Measurements from ENCODE around the gene RPRML.

Gene RPRML

GRCh38 chr17:46929413-46929812, 49.6 kb downstream of the RPRML start:
- Histone ChIP-seq H3K36me3 (ENCODE audit: insufficient read depth, low read length) (peaks cover 52% of the 10 kb centered on the region), H3K9me3 (ENCODE audit: insufficient read depth, low read length, severe bottlenecking) (no peaks in the 10 kb centered on the region), H3K79me2 (ENCODE audit: insufficient read depth, low read length) (peaks cover 57% of the 10 kb centered on the region), H3K4me3 (ENCODE audit: low read depth in 1 of 2, low read length in 2 of 2) (no peak overlapping the region), H3K4me2 (ENCODE audit: insufficient read depth, low read length) (no peak overlapping the region), H3K9ac (ENCODE audit: low read depth, low read length) (no peak overlapping the region), H3K27ac (ENCODE audit: low read length) (no peak overlapping the region), H3K4me1 (ENCODE audit: insufficient read depth, low read length) (peaks cover 34% of the 10 kb centered on the region), H4K20me1 (ENCODE audit: insufficient read depth, low read length) (peaks cover 34% of the 10 kb centered on the region), H3K27me3 (ENCODE audit: insufficient read depth, low read length, poor library complexity) (no peaks in the 10 kb centered on the region), H2AFZ (ENCODE audit: low read depth, low read length) (no peak overlapping the region)
- DNase-seq (no peak), ATAC-seq (ENCODE audit: insufficient read depth, low read depth) (no peak)
- no peak for TF ChIP-seq EZH2 (IDR thresholded peaks at IDR 0.05; ENCODE audit: borderline replicate concordance, low read depth, low read length, severe bottlenecking)
- TF ChIP-seq, protein P1, sequence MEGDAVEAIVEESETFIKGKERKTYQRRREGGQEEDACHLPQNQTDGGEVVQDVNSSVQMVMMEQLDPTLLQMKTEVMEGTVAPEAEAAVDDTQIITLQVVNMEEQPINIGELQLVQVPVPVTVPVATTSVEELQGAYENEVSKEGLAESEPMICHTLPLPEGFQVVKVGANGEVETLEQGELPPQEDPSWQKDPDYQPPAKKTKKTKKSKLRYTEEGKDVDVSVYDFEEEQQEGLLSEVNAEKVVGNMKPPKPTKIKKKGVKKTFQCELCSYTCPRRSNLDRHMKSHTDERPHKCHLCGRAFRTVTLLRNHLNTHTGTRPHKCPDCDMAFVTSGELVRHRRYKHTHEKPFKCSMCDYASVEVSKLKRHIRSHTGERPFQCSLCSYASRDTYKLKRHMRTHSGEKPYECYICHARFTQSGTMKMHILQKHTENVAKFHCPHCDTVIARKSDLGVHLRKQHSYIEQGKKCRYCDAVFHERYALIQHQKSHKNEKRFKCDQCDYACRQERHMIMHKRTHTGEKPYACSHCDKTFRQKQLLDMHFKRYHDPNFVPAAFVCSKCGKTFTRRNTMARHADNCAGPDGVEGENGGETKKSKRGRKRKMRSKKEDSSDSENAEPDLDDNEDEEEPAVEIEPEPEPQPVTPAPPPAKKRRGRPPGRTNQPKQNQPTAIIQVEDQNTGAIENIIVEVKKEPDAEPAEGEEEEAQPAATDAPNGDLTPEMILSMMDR (IDR thresholded peaks at IDR 0.05; ENCODE audit: borderline replicate concordance, extremely low read depth, low read length, poor library complexity, severe bottlenecking) = no peak

DNA sequence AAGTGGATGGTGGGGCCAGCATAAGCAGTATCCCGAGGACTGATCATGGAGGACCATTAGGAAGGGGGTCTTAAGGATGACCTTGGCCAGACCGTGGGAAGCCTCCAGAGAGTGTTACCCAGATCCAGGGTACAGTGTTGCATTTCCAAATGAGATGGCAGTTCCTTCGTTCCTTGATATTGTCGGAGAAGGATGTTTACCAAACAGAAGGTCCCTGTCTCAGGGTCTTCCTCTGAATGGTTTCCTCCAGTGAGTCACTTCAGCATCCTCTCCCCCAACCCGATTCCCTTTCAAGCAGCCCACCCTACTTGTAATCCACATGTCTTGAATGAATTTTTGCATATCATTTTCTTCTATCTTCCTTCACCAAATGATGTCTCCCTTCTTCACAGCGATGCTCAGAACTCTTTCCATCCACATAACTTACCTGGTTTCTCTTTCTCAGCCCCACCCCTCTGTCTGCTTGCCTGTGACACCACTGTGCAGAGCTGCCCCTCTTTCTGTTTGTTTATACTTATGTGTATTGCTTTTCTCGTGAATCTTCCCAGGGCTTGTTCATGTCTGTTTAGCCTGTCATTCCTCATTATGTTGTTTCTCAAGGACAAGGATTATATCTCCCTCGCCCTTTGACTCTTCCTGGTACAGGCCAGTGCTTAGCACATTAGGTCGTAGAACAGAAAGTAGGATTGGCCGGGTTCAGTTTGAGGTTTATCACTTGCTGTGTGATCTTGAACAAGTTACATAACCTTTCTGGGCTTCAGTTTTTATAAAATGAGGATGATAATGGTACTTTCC, 50.4 kb downstream of the RPRML start:
- Histone ChIP-seq H3K9ac (ENCODE audit: low read depth, low read length) (no peak overlapping the region), H3K4me1 (ENCODE audit: insufficient read depth, low read length) (peaks cover 42% of the 10 kb centered on the region), H3K36me3 (ENCODE audit: insufficient read depth, low read length) (peaks cover 45% of the 10 kb centered on the region), H3K27ac (ENCODE audit: low read length) (no peak overlapping the region), H3K4me3 (ENCODE audit: low read depth in 1 of 2, low read length in 2 of 2) (no peak overlapping the region), H4K20me1 (ENCODE audit: insufficient read depth, low read length) (peaks cover 34% of the 10 kb centered on the region), H2AFZ (ENCODE audit: low read depth, low read length) (no peak overlapping the region), H3K79me2 (ENCODE audit: insufficient read depth, low read length) (peaks cover 64% of the 10 kb centered on the region), H3K9me3 (ENCODE audit: insufficient read depth, low read length, severe bottlenecking) (no peaks in the 10 kb centered on the region), H3K27me3 (ENCODE audit: insufficient read depth, low read length, poor library complexity) (no peaks in the 10 kb centered on the region), H3K4me2 (ENCODE audit: insufficient read depth, low read length) (no peak overlapping the region)
- ATAC-seq (ENCODE audit: insufficient read depth, low read depth) (no peak), DNase-seq (no peak)
- TF ChIP-seq, protein P1 (IDR thresholded peaks at IDR 0.05; ENCODE audit: borderline replicate concordance, extremely low read depth, low read length, poor library complexity, severe bottlenecking) = no peak
- no peak for TF ChIP-seq EZH2 (IDR thresholded peaks at IDR 0.05; ENCODE audit: borderline replicate concordance, low read depth, low read length, severe bottlenecking)

Data from DND-41 (cell line).